ENCODE measurements around the gene RYR2.
"Not testable (repeated sequence)": the region's sequence is repeated elsewhere in the genome, so short reads cannot be mapped to it uniquely, and the experiment has no call there.

Gene RYR2

DNA sequence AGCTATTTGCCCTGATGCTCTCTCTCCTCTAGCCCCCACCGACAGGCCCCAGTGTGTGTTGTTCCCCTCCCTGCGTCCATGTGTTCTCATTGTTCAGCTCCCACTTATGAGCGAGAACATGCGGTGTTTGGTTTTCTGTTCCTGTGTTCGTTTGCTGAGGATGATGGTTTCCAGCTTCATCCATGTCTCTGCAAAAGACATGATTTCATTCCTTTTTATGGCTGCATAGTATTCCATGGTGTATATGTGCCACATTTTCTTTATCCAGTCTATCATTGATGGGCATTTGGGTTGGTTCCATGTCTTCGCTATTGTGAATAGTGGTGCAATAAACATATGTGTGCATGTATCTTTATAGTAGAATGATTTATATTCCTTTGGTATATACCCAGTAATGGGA lies 110.0 kb downstream of the RYR2 start:
- not testable (repeated sequence) for DNase-seq

DNA sequence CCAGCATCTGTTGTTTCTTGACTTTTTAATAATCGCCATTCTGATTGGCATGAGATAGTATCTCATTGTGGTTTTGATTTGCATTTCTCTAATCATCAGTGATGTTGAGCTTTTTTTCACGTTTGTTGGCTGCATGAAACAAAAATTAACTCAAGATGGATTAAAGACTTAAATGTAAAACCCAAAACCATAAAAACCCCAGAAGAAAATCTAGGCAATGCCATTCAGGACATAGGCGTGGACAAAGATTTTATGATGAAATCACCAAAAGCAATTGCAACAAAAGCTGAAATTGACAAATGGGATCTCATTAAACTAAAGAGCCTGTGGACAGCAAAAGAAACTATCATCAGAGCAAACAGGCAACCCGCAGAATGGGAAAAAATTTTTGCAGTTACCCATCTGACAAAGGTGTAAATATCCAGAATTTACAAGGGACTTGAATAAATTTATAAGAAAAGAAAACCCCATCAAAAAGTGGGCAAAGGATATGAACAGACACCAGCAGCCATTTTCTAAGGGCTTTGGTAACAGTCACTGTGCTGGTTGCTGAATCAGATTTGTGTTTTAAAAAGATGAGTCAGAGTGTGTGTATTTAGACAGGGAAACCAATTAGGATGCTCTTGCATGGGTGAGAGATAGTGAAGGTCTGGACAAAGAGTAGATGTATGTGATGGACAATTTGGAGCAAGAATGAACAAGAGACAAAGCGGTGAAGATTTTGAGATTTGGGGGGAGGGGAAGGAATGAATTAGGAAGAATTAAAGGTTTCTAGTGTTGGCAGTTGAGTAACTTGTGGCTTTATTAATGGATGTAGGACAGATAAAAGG lies 110.7 kb downstream of the RYR2 start:
- no peak for DNase-seq

DNA sequence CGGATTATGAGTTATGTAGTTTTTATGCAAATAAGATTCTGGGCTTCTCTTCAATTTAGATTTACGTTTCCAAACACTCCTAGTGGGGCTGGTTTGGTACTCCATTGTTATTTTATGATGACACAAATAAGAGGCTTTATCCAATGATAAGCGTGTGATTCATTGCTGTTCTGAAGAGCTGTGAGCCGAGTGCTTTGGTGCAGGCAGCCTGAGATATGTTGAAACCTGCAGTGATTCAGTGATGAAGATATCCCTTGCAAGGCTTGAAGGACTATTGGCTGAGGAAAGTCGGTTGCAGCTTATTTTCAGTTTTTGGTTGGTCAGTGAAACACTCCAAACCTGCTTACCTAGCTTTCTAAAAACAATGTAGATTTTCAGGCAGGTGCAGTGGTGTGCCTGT lies 112.2 kb downstream of the RYR2 start:
- DNase-seq, result no peak

DNA sequence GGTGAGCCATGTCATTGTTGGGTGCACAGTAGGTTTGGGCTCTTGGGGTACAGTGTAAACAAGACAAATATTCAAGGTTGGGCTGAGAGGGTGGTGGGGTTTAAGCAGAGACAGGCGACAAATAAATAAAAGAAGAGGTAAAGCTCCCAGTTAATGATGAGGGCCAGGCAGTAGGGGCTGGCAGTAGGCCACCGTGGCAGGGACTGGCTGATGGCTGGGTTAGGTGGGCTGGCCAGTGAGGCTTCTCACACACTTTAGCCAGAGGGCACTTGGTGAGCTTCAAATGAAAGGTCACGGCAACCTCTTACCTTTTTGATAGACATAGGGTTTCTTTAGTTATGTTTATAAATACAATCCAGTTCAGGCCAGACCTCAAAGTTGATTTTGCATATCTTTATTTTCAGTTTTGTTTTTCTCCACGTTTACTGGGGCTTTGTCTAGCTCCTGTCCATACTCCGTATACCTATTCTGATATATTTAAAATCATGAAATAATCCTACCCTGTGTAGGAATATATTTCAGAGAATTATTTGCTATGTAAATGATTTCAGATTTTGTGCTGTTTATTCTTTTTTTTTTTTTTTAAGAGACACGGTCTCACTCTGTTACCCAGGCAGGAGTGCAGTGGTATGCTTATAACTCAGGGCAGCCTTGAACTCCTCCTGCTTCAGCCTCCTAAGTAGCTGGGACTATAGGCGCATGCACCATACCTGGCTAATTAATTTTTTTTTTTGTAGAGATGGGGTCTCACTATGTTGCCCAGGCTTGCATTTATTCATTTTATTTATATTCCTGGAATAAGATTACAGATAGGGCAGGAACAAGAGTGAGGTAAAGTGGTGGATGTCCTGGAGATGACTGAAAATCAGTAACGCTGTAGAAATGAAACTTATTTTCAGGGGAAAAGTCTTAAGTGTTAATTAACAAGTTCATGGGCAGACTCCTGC lies 122.7 kb downstream of the RYR2 start:
- no peak for DNase-seq

DNA sequence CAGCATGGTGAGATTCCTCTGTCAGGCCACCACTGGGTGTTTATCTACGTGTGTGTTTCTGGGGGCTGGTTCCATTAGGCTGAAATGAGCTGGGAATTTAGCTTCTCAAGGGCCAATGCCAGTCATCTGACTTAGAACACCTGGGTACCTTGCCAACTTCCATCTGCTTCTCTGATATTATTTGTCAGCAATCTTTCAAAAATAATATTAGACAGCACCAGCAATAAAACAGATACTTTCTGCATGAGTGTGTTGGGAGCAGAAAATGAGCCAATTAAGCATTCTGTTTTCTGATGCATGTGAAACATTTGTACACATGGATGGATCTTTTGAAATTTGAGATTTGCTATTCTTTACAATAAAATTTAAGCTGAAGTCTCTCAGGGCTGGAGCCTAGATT lies 124.1 kb downstream of the RYR2 start:
- DNase-seq, result no peak

DNA sequence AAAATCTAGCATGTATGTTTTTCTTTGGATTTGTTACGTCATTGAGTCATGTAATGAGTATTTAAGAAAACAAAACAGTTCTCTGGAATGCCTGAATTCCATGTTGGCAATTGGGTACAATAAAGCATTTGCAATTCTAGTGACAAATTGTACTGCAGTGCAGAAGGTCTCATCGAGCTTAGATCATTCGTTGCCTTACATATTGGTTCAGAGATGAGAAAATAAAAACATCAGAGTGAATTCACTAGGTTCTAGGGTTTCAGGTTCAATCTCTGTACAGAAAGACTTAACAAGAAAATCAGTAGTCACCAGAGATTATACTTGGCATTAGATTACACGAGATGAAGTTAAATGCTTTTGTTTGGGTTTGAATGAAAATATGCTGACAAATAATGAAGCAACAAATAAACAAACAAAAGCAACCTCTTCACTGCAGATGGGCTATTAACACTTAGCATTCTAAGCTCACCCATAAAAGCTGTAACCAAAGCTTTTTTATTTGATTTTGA lies 124.7 kb downstream of the RYR2 start:
- DNase-seq, result no peak

DNA sequence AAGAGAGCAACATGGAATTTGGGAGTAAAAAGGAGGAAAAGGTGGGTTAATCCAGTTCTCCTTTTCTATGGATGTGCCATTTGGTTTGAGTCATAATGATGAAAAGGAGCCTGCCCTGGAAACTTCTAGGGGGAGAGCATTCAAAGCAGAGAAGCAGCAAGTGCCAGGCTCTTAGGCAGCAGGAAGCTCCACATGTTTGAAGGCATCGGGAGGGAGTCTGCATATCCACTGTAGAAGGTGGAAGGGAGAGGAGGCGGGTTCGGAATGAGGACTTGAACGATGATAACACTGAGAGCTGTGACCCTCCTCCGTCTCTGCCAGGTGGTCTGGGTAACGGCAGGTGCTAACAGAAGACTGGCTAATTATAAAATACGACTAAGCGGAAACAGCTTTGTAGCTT lies 128.2 kb downstream of the RYR2 start:
- no peak for DNase-seq

DNA sequence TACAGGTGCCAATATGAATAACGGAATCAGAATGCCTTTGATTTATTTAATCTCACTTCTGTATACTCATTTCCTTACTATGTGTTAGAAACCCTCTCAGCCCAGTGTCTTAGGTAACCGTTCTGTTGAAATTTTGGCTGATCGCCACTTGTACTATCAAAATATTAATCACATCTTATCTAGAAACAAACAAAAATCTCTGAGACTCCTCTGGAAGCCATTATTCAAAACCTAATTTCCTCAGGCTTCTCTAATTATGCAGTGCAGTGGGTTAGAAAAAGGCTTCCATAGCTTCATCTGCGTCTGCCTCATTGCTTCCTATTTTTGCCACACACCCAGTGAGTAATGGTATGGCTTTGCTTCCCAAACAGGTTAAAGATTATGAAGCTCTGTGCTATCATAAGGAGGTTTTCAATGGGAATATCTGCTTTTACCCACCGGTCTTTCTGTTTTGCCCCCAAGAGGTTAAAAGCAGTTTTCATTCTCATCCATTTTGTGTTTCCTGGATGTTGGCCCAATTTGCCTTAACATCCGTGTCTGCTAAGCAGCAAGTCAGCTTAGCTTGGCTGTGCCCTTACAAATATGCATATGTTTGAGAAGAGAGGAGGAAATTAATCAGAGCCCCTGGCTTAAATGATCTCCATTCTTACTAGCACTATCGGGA lies 129.6 kb downstream of the RYR2 start:
- no peak for DNase-seq

DNA sequence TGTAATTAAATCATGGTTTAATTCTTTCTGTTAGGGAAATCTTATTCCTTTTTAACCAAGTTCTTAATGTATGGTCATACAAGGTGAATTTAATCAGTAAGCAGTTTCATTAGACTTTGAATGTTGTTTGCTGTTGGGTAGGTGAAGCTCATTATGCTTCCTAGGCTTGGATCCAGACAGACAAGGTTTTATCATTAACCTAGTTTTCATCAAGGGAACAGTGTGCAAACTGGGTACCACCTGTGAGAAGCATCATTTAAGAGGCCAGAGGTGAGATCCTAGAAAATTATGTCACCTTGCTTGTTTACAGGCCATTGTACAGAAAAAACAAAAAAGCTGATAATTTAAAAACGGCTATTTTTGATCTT lies 130.1 kb downstream of the RYR2 start:
- no peak for DNase-seq

DNA sequence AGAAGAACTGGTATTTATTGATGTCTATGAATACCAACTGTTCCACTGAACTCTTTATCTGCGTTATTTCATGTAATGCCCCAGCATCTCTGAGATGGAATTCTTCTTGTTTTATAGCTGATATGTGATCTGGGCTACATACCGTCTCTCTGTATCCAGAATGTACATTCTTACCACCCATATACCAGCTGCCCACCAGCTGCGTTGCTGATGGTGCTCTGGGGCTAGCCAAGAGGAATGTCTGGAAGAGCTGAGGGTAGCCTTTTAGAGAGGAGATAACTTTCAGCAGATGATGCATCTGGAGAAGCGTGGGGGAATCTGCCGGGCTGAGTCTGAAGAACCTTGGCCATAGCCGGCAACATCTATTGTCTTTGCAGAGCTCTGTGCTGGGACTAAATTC lies 137.5 kb downstream of the RYR2 start:
- no peak for DNase-seq

DNA sequence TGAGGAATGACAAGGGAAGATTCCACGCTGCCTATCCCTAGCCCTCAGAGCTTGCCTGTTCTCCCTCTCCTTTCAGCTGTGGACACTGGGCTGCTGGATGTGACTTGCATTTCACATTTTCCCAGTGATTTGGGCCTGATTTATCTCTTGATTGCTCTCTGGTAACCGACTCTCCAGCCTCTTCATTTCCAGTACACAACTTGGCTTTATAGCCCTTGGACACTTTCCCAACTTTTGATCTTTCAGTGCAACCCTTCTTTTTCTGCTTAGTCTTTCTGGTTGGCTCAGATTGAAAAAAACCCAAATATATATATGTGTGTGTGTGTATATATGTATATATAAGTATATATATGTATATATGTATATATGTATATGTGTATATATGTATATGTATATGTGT lies 138.3 kb downstream of the RYR2 start:
- DNase-seq, result no peak

DNA sequence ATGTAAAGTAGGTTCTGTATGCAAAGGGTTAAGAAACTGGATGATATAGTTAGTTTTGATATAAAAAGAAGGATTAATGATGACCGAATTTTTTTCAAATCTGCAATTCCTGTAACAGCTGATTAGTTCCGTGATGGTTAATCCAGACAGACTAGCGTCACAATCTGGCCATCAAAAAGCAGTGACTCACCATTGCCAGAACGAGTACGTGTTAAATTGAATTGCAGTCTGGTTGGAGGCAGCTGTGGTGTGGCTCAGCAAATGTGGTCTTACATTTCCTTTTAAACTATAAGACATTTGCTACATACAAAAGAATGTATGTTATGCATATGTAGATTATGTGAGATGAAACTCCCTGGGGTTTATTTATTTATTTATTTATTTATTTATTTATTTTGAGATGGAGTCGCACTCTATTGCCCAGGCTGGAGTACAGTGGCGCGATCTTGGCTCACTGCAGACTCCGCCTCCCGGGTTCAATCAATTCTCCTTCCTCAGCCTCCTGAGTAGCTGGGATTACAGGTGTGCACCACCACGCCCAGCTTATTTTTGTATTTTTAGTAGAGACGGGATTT lies 139.8 kb downstream of the RYR2 start:
- DNase-seq, result no peak

DNA sequence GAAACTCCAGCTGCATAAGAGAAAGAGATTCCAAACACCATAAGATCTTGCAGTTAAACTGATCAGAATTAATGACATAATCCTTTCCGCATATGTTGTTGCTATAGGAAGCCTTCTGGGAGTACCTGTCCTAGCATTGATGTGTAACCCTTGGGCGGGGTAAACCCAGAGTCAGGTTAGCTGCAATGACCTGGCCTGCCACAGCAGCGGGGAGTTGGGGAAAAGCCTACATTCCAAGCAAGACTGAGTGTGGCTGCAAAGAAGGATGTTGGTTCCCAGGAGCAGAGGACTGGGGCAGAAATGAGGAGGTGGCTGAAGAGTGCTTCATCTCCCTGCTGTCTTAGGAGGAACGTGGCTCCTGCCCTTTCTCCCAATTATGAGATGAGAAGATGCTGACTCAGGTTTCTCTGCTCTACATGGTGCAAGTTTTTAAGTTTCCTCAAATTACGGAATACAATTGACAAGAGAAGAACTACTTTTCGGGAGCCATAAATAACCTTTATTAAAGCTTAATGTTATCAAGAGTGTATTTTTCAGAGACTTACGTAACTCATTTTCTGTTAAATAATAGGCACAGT lies 142.1 kb downstream of the RYR2 start:
- DNase-seq, result no peak

DNA sequence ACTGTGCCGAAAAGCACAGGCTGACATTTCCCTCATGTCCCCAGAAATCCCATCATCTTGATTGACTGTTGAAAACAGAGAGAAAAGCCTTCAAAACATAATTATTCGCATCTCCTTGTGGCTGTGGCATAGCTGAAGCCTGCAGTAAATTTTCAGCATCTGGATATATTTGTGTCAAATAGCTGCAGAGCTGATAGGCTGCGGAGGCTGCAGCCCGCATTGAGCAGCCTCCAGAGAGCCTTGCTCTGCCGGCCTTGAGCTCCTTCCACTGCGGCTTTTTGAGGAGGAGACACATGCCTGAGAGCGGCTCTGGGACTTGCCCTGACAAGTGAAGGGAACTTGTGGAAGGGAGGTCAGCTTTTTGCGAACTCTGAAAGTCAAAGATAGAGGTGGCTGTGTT lies 144.7 kb downstream of the RYR2 start:
- no peak for DNase-seq

DNA sequence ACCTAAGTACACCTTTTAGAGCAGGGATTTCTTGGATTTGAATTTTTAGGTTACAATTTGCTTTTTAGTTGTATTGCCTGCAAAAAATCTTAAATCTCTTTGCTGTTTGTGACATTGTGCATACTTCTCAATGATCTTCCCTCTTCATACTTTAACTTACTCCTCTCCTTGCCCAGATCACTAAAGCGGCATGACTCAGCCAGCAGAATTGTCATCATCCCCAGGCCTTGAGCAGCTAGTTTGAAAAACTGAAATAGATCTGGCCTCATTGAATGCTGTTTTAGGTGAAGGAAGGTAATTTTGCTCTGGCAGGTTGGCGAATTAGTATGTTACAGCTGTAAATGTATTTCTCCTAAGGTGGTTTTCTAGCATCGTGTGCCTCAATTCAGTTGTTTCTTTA lies 145.9 kb downstream of the RYR2 start:
- no peak for DNase-seq

DNA sequence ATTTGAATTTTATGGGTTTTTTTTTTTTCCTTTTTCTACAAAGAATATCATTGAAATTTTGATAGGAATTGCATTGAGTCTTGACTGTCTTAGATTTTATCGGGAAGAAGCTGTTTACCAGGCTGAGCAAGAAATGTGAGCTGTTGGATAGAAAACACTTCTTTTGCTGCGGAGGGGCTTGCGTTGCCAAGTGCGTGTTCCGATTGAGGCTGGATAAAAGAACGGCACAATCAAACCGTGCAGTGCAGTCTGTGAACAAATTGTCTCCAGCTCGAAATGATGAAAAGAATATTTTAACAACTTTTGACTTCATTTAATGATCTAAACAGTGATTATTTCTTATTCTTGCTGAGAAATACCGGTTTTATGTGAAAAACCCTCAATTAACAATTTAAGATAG lies 149.4 kb downstream of the RYR2 start:
- no peak for DNase-seq

DNA sequence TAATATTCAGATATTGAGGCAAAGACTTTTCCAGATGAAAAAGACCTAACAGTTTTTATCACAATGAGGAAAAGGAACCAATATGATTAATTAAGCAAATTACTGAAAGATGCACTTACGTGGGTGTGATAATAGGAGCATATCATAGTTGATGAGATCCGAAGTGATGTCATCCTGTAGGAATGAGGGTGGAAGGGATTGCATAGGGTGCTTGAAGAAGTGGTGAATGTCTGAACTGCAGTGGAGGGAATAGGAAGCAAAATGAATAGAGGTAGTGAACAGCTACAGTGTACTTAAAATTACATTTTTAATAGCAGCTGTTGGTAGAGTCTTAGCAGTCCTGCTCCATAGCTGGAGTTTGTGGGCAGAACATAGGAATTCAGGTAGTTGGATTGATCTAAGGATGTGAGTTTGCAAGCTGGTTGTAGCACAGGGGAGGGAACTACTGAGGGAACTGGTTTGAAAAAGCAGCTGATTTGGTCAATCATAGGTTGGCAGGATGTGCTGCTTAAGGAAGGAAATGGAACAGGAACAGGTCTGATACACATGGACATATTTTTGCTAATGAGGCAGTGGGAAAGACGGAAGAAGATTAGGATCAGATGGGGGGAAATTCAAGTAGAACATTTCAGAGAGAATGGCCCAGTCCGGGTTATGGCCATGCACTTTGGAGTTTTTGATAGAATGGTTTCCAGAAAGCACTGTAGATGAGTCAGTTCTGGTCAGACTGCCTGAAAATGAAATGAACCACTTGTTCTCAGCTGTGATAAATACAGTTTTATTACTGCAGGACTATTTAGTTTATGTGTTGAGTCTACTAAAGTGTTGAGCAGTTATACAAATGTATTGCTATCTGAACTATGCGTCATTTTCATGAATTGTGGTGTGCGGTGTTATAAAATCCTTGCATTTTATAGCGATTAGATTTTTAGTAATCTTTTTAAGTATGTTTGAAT lies 155.8 kb downstream of the RYR2 start:
- DNase-seq, result no peak

DNA sequence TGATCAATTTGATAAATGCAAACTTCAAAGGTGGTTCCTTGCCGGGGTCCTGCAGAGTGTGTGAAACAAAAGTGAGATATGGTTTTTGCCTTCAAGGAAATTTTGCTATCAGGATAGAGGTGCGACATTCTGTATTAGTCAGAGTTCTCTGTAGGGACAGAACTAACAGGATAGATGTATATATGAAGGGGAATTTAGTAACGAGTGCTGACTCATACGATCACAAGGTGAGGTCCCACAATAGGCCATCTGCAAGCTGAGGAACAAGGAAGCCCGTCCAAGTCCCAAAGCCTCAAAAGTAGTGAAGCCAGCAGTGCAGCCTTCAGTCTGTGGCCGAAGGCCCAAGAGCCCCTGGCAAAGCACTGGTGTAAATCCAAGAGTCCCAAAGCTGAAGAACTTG lies 157.0 kb downstream of the RYR2 start:
- no peak for DNase-seq

DNA sequence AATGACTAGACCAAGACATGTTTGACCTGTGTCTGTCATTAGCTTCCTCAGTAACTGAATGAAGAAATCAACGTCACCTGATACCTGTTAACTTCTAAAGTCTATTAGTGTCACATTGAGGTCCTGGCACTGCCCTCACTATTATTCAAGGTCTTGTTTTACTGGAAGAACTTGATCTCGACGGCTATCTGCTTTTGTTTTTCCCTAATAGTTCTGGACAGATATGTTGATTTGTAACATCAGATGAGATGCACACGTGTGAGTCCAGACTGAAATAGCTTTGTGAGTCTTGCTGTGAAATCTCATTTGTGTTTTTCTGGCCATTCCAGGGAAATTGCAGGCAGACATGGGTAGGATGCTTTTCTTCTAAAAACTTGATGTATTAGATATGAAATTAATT lies 159.2 kb downstream of the RYR2 start:
- DNase-seq, result no peak

DNA sequence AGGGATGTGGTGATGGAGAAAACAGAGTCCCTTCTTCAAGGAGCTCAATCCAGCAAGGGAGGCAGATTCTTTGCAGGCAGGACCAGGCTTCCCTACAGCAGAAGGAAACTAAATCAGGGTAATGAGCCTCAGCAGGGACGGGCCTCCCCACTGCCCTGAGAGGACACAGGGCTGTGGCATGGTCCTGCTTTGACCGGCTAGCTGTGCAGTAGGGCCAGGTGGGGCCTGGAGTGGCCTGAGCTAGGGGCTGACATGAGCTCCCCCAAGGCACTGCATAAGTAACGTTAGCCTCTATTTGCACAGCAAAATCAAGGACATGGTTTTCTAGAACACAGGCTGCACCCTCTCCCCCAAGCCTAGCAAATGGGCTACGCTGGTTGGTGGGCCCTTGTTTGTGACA lies 162.9 kb downstream of the RYR2 start:
- DNase-seq, result no peak

DNA sequence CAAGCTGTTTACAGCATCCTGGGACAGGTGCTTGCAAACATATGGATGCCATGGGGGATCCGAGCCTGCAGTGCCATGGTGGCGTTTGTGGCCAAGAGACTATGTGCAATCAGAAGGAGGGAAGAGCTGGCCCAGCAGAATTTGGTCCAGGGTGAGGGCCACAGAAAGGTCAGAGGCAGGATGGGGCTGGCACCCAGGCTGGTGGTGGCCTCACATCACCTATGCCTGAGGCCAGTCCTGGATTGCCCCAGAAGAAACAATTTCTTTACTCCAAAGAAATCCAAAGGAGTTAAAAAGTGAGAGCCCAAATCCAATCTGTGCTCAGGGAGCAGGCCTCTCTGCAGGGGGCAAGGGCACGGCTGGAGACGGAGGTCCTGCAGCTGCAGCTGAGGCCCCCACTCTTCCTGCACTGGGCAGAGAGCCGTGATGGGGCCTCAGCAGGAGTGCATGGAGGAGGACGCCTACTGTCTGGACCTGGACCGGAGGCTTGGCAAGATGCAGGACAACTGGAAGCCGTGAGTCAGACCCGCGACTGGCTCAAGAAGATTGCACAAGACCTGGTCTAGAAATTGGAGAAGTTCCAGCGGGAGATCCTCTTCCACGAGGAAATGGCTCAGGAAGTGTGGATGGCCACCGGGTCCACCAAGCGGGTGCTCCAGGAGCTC lies 163.5 kb downstream of the RYR2 start:
- no peak for DNase-seq
